PC-9 (cell line): ENCODE results near the gene CHST2. TPM values are rescaled to one million over a fixed set of nuclear protein-coding genes. Genes with fewer than 3 reads are reported as not detected.

Source experiments
- BruUV-seq: library from RNA; stranded (reverse); fragments of 400-500 nt; replicated peaks from 2 replicates; lab custom pipeline; 2021; lab: Mats Ljungman, UMichigan
- CTCF ChIA-PET: fragments of 300-600 bp; sonication (Branson Sonifier 250); formaldehyde crosslinking; loops from one replicate; lab custom pipeline; 2022; ENCODE audit warnings: antibody characterized with exemption; lab: Charles Lee
- POLR2A ChIA-PET: fragments of 300-600 bp; sonication (Branson Sonifier 250); formaldehyde crosslinking; loops from one replicate; lab custom pipeline; 2022; ENCODE audit warnings: antibody characterized with exemption; ENCODE audit not compliant: unreplicated experiment; lab: Charles Lee
- DNase-seq, 2 experiments: peaks; one replicate each; pipeline versions ENCODE4 v3.0.0 to v3.0.0-alpha.2; 2015 to 2022; ENCODE audit warnings: mixed read lengths in 1 of 2
- H2AFZ ChIP-seq: fragments of 200-600 bp; sonication (generic); 2 replicates; pipeline ENCODE4 v1.8.1; 2017; ENCODE audit warnings: antibody characterized with exemption
- H3F3A ChIP-seq: fragments of 200-600 bp; sonication (generic); 2 replicates; pipeline ENCODE4 v1.8.1; 2017; ENCODE audit warnings: antibody characterized with exemption, mild to moderate bottlenecking, low read depth; ENCODE audit not compliant: insufficient read depth
- H3K27ac ChIP-seq: fragments of 200-600 bp; sonication (generic); 2 replicates; pipeline ENCODE4 v1.6.1; 2016; ENCODE audit warnings: mixed run types
- H3K27me3 ChIP-seq: fragments of 200-600 bp; sonication (generic); 2 replicates; pipeline ENCODE4 v1.6.1; 2016; ENCODE audit warnings: low read depth, mixed run types; ENCODE audit not compliant: insufficient read depth
- H3K36me3 ChIP-seq: fragments of 200-600 bp; sonication (generic); 2 replicates; pipeline ENCODE4 v1.6.1; 2016; ENCODE audit warnings: low read depth, mixed run types
- H3K4me1 ChIP-seq: fragments of 200-600 bp; sonication (generic); replicated peaks from 2 replicates; pipeline ENCODE4 v1.6.1; 2016; ENCODE audit warnings: mixed run types; ENCODE audit not compliant: insufficient read depth
- H3K4me2 ChIP-seq: fragments of 200-600 bp; sonication (generic); 2 replicates; pipeline ENCODE4 v1.6.1; 2017; ENCODE audit warnings: mixed run types
- H3K4me3 ChIP-seq: fragments of 200-600 bp; sonication (generic); 2 replicates; pipeline ENCODE4 v1.6.1; 2016; ENCODE audit warnings: mixed run types
- H3K79me2 ChIP-seq: fragments of 200-600 bp; sonication (generic); 2 replicates; pipeline ENCODE4 v1.6.1; 2017; ENCODE audit warnings: low read depth, mixed run types
- H3K9me2 ChIP-seq: fragments of 200-600 bp; sonication (generic); 2 replicates; pipeline ENCODE4 v1.8.1; 2017; ENCODE audit warnings: mild to moderate bottlenecking; ENCODE audit not compliant: insufficient read depth
- H3K9me3 ChIP-seq: fragments of 200-600 bp; sonication (generic); 2 replicates; pipeline ENCODE4 v1.8.1; 2016; ENCODE audit warnings: low read depth; ENCODE audit not compliant: insufficient read depth
- H4K20me1 ChIP-seq: fragments of 200-600 bp; sonication (generic); 2 replicates; pipeline ENCODE4 v1.8.1; 2017; ENCODE audit not compliant: insufficient read depth
- CTCF ChIP-seq: fragments of 200-600 bp; sonication (generic); conservative IDR thresholded peaks from 2 replicates; pipeline ENCODE4 v1.6.1; 2017; ENCODE audit warnings: mixed run types, antibody characterized with exemption, mild to moderate bottlenecking, moderate library complexity
- EZH2 ChIP-seq: fragments of 200-600 bp; sonication (generic); IDR thresholded peaks from 2 replicates; pipeline ENCODE4 v1.8.0; 2017; ENCODE audit warnings: antibody characterized with exemption, low read depth
- intact Hi-C: fragments of 100-400 bp; cut with micrococcal nuclease; formaldehyde crosslinking; loops from one replicate; pipeline ENCODE4 v1.10.0; 2022; ENCODE audit not compliant: unreplicated experiment
- total RNA-seq: library from RNA; stranded (reverse); gene quantifications from 2 replicates; pipeline ENCODE4 v1.2.3, GENCODE V29; 2021

The CHST2 gene
- total RNA-seq, 1 experiment from 2014 or later, result 0.15 TPM

- H3F3A ChIP-seq, result no peaks in the 10 kb centered on the region
- TF ChIP-seq EZH2, result no peak
- no peak for TF ChIP-seq CTCF
- DNase-seq, result no peak
- H3K27ac ChIP-seq, result no peak overlapping the region
- peaks cover 8% of the 10 kb centered on the region; the same call in 1 of the 2 replicates for H3K27me3 ChIP-seq
- H3K9me2 ChIP-seq, result no peaks in the 10 kb centered on the region
- H3K4me1 ChIP-seq, result no peaks in the 10 kb centered on the region
- no peaks in the 10 kb centered on the region for H3K9me3 ChIP-seq
- no TSS peak for BruUV-seq
- H3K36me3 ChIP-seq, result no peaks in the 10 kb centered on the region
- no peaks in the 10 kb centered on the region for H4K20me1 ChIP-seq
- CTCF ChIA-PET, result no interaction called here
- intact Hi-C loops, result no loop called here
- H3K4me3 ChIP-seq, result no peak overlapping the region
- H3K79me2 ChIP-seq, result no peaks in the 10 kb centered on the region
- no peak overlapping the region for H2AFZ ChIP-seq
- POLR2A ChIA-PET, result no interaction called here
- no peak overlapping the region for H3K4me2 ChIP-seq
Observed at GRCh38 chr3:143103652-143104051, 15.9 kb upstream of the CHST2 start.

- no peaks in the 10 kb centered on the region for H3K79me2 ChIP-seq
- BruUV-seq, result no TSS peak
- H3K4me2 ChIP-seq, result no peak overlapping the region
- H4K20me1 ChIP-seq, result no peaks in the 10 kb centered on the region
- no peaks in the 10 kb centered on the region for H3K36me3 ChIP-seq
- H3K27me3 ChIP-seq, result peaks cover 8% of the 10 kb centered on the region; the same call in 1 of the 2 replicates
- no peak overlapping the region for H3K4me3 ChIP-seq
- CTCF ChIA-PET, result no interaction called here
- TF ChIP-seq EZH2 (no peak), CTCF (no peak)
- no peaks in the 10 kb centered on the region for H3K9me3 ChIP-seq
- intact Hi-C loops, result no loop called here
- no peaks in the 10 kb centered on the region for H3K9me2 ChIP-seq
- no peak overlapping the region for H3K27ac ChIP-seq
- H3K4me1 ChIP-seq, result no peaks in the 10 kb centered on the region
- no peak overlapping the region for H2AFZ ChIP-seq
- DNase-seq, result no peak
- POLR2A ChIA-PET, result no interaction called here
- no peaks in the 10 kb centered on the region for H3F3A ChIP-seq
Observed at GRCh38 chr3:143105170-143105569, 14.4 kb upstream of the CHST2 start.

GRCh38 chr3:143109861-143110260, 9.7 kb upstream of the CHST2 start:
- POLR2A ChIA-PET, result no interaction called here
- TF ChIP-seq CTCF (no peak), EZH2 (no peak)
- H3K4me1 ChIP-seq, result no peaks in the 10 kb centered on the region
- H3K4me3 ChIP-seq, result no peak overlapping the region
- CTCF ChIA-PET, result no interaction called here
- DNase-seq, result no peak
- H4K20me1 ChIP-seq, result no peaks in the 10 kb centered on the region
- no peaks in the 10 kb centered on the region for H3K79me2 ChIP-seq
- no peak overlapping the region for H3K4me2 ChIP-seq
- H2AFZ ChIP-seq, result no peak overlapping the region
- H3K9me2 ChIP-seq, result no peaks in the 10 kb centered on the region; the same call in 1 of the 2 replicates
- no TSS peak for BruUV-seq
- H3K36me3 ChIP-seq, result no peaks in the 10 kb centered on the region
- intact Hi-C loops, result no loop called here
- no peaks in the 10 kb centered on the region for H3K9me3 ChIP-seq
- H3K27ac ChIP-seq, result no peak overlapping the region
- H3K27me3 ChIP-seq, result peaks cover 8% of the 10 kb centered on the region
- no peaks in the 10 kb centered on the region for H3F3A ChIP-seq
